ENCODE data around the gene ZNF628. TPM values are rescaled to one million over a fixed set of nuclear protein-coding genes. Genes with fewer than 3 reads are reported as not detected.

The ZNF628 gene
- total RNA-seq, 2 donors from 2014 or later = 8.6 to 8.9 TPM

- Histone ChIP-seq H3K4me3 (no peak overlapping the region), H3K9ac (ENCODE audit: low read depth in 2 of 2, low read length in 2 of 2) (no peak overlapping the region), H3K9me3 (no peaks in the 10 kb centered on the region), H3K4me1 (peaks cover 4% of the 10 kb centered on the region), H3K27ac (no peak overlapping the region), H3K36me3 (no peaks in the 10 kb centered on the region), H3K27me3 (no peaks in the 10 kb centered on the region)
- intact Hi-C loops (cut with DNase I) = no loop called here
- no peak for DNase-seq
- TF ChIP-seq, protein P1, sequence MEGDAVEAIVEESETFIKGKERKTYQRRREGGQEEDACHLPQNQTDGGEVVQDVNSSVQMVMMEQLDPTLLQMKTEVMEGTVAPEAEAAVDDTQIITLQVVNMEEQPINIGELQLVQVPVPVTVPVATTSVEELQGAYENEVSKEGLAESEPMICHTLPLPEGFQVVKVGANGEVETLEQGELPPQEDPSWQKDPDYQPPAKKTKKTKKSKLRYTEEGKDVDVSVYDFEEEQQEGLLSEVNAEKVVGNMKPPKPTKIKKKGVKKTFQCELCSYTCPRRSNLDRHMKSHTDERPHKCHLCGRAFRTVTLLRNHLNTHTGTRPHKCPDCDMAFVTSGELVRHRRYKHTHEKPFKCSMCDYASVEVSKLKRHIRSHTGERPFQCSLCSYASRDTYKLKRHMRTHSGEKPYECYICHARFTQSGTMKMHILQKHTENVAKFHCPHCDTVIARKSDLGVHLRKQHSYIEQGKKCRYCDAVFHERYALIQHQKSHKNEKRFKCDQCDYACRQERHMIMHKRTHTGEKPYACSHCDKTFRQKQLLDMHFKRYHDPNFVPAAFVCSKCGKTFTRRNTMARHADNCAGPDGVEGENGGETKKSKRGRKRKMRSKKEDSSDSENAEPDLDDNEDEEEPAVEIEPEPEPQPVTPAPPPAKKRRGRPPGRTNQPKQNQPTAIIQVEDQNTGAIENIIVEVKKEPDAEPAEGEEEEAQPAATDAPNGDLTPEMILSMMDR (IDR thresholded peaks at IDR 0.05) = no peak
These were observed 51.0 kb downstream of the ZNF628 start for GRCh38 chr19:55527197-55528029.

GRCh38 chr19:55528030-55528803 lies 51.8 kb downstream of the ZNF628 start:
- Histone ChIP-seq H3K4me3 (no peak overlapping the region), H3K27ac (no peak overlapping the region), H3K4me1 (peaks cover 4% of the 10 kb centered on the region), H3K27me3 (no peaks in the 10 kb centered on the region), H3K9me3 (no peaks in the 10 kb centered on the region), H3K9ac (ENCODE audit: low read depth in 2 of 2, low read length in 2 of 2) (no peak overlapping the region), H3K36me3 (no peaks in the 10 kb centered on the region)
- DNase-seq = no peak
- TF ChIP-seq, protein P1 (IDR thresholded peaks at IDR 0.05) = no peak
- intact Hi-C loops (cut with DNase I) = no loop called here

- Histone ChIP-seq H3K9ac (ENCODE audit: low read depth in 2 of 2, low read length in 2 of 2) (no peak overlapping the region), H3K9me3 (no peaks in the 10 kb centered on the region), H3K27me3 (no peaks in the 10 kb centered on the region), H3K27ac (no peak overlapping the region), H3K4me3 (no peak overlapping the region), H3K36me3 (no peaks in the 10 kb centered on the region), H3K4me1 (peaks cover 4% of the 10 kb centered on the region)
- DNase-seq = no peak
- TF ChIP-seq, protein P1 (IDR thresholded peaks at IDR 0.05) = no peak
- intact Hi-C loops (cut with DNase I) = no loop called here
These were observed 53.3 kb downstream of the ZNF628 start for GRCh38 chr19:55529636-55530234.

GRCh38 chr19:55530996-55531395 lies 54.6 kb downstream of the ZNF628 start:
- Histone ChIP-seq H3K9ac (ENCODE audit: low read depth in 2 of 2, low read length in 2 of 2) (no peak overlapping the region), H3K36me3 (no peaks in the 10 kb centered on the region), H3K27me3 (no peaks in the 10 kb centered on the region), H3K4me3 (no peak overlapping the region), H3K27ac (no peak overlapping the region), H3K4me1 (peaks cover 4% of the 10 kb centered on the region), H3K9me3 (no peaks in the 10 kb centered on the region)
- TF ChIP-seq, protein P1 (IDR thresholded peaks at IDR 0.05) = no peak
- DNase-seq = no peak
- intact Hi-C loops (cut with DNase I) = no loop called here

Other genes starting within 250 kb of the ZNF628 start
- gene TMEM86B, start 247.9 kb upstream of the ZNF628 start, total RNA-seq = 1 to 10 TPM; 2.1 to 5.3 TPM
- gene PPP6R1, start 217.6 kb upstream of the ZNF628 start, total RNA-seq = 10 to 100 TPM; 65.1 to 97.2 TPM
- 10 to 100 TPM; 29.0 to 82.3 TPM for gene HSPBP1, start 196.5 kb upstream of the ZNF628 start, total RNA-seq
- 1 to 10 TPM in 1 of 2 donors, under 1 TPM in 1; 0.59 to 2.3 TPM for gene BRSK1, start 192.6 kb upstream of the ZNF628 start, total RNA-seq
- gene TMEM150B, start 151.3 kb upstream of the ZNF628 start, total RNA-seq = 10 to 100 TPM in 1 of 2 donors, 1 to 10 TPM in 1; 9.7 to 47.2 TPM
- gene KMT5C, start 136.7 kb upstream of the ZNF628 start, total RNA-seq = 10 to 100 TPM; 14.9 to 24.9 TPM
- 10 to 100 TPM; 12.9 to 15.2 TPM for gene COX6B2, start 121.9 kb upstream of the ZNF628 start, total RNA-seq
- not detected for gene GARIN5B, start 113.4 kb upstream of the ZNF628 start, total RNA-seq
- gene IL11, start 106.2 kb upstream of the ZNF628 start, total RNA-seq = under 1 TPM in 1 of 2 donors, not detected in 1; 0.64 TPM
- gene TMEM190, start 99.8 kb upstream of the ZNF628 start, total RNA-seq = not detected
- 10 to 100 TPM; 78.1 to 85.9 TPM for gene TMEM238, start 92.3 kb upstream of the ZNF628 start, total RNA-seq
- 1,000 to 10,000 TPM; 1,447 to 1,819 TPM for gene RPL28, start 90.7 kb upstream of the ZNF628 start, total RNA-seq
- gene UBE2S, start 68.8 kb upstream of the ZNF628 start, total RNA-seq = 100 to 1,000 TPM in 1 of 2 donors, 10 to 100 TPM in 1; 43.8 to 147 TPM
- gene SHISA7, start 33.3 kb upstream of the ZNF628 start, total RNA-seq = not detected
- gene ISOC2, start 15.0 kb upstream of the ZNF628 start, total RNA-seq = 100 to 1,000 TPM in 1 of 2 donors, 10 to 100 TPM in 1; 89.8 to 132 TPM
- gene C19orf85, start 11.9 kb upstream of the ZNF628 start, total RNA-seq = not detected
- gene NAT14, start 8.6 kb downstream of the ZNF628 start, total RNA-seq = 1 to 10 TPM; 4.9 to 7.7 TPM
- gene SSC5D, start 11.8 kb downstream of the ZNF628 start, total RNA-seq = 1 to 10 TPM; 2.2 to 7.4 TPM
- gene SBK2, start 60.5 kb downstream of the ZNF628 start, total RNA-seq = not detected
- not detected for gene SBK3, start 68.9 kb downstream of the ZNF628 start, total RNA-seq
- 1 to 10 TPM; 8.0 to 8.7 TPM for gene ZNF579, start 104.2 kb downstream of the ZNF628 start, total RNA-seq
- 10 to 100 TPM; 12.2 to 14.5 TPM for gene FIZ1, start 122.9 kb downstream of the ZNF628 start, total RNA-seq
- 10 to 100 TPM; 30.4 to 33.9 TPM for gene ZNF524, start 123.7 kb downstream of the ZNF628 start, total RNA-seq
- 10 to 100 TPM; 12.9 to 13.1 TPM for gene ZNF865, start 129.0 kb downstream of the ZNF628 start, total RNA-seq
- 10 to 100 TPM in 1 of 2 donors, 1 to 10 TPM in 1; 9.9 to 10.2 TPM for gene ZNF784, start 147.9 kb downstream of the ZNF628 start, total RNA-seq
- gene ZNF580, start 164.4 kb downstream of the ZNF628 start, total RNA-seq = 10 to 100 TPM; 18.0 to 28.6 TPM
- gene ZNF581, start 167.0 kb downstream of the ZNF628 start, total RNA-seq = 10 to 100 TPM; 16.0 to 20.3 TPM
- gene CCDC106, start 171.6 kb downstream of the ZNF628 start, total RNA-seq = 1 to 10 TPM; 2.6 to 4.8 TPM
- gene U2AF2, start 178.4 kb downstream of the ZNF628 start, total RNA-seq = 100 to 1,000 TPM; 146 to 289 TPM
- 100 to 1,000 TPM; 257 to 259 TPM for gene EPN1, start 198.6 kb downstream of the ZNF628 start, total RNA-seq

Measured in colonic mucosa (tissue), 4 donors.